Uterus (tissue), 4 donors: ENCODE results near the gene EFS. TPM values are rescaled to one million over a fixed set of nuclear protein-coding genes. Genes with fewer than 3 reads are reported as not detected.

Experiments
- DNase-seq, 2 donors: peaks; one replicate each; pipeline ENCODE4 v3.0.0-alpha.2; 2019 to 2020
- H3K27ac ChIP-seq, 2 donors: fragments of 200-600 bp; sonication (generic); 1 replicate in 1 of 2; 2 replicates in 1 of 2; pipeline ENCODE4 v1.5.1; 2016 to 2018
- H3K27me3 ChIP-seq, 2 donors: fragments of 200-600 bp; sonication (generic); one replicate each; pipeline ENCODE4 v1.5.1; 2018 to 2019; ENCODE audit warnings: control low read depth in 1 of 2
- H3K36me3 ChIP-seq, 2 donors: fragments of 200-600 bp; sonication (generic); one replicate each; pipeline ENCODE4 v1.5.1; 2019; ENCODE audit warnings: control low read depth in 1 of 2
- H3K4me1 ChIP-seq, 2 donors: fragments of 200-600 bp; sonication (generic); one replicate each; pipeline ENCODE4 v1.5.1; 2018 to 2019; ENCODE audit warnings: control low read depth in 1 of 2
- H3K4me3 ChIP-seq, 2 donors: fragments of 200-600 bp; sonication (generic); 1 replicate in 1 of 2; 2 replicates in 1 of 2; pipeline ENCODE4 v1.5.1; 2018 to 2019; ENCODE audit warnings: mild to moderate bottlenecking in 1 of 2
- H3K9me3 ChIP-seq, 2 donors: fragments of 200-600 bp; sonication (generic); one replicate each; pipeline ENCODE4 v1.5.1; 2019; ENCODE audit warnings: control low read depth in 1 of 2
- CTCF ChIP-seq, 4 experiments: fragments of 200-600 bp in 2 of 4; fragments of 450-650 bp in 2 of 4; sonication (generic) in 2 of 4; IDR thresholded peaks; one replicate each; pipeline ENCODE4 v1.5.1; 2016 to 2019; ENCODE audit warnings: antibody characterized with exemption in 4 of 4, mild to moderate bottlenecking in 2 of 4, moderate library complexity in 1 of 4
- POLR2A ChIP-seq, 2 donors: fragments of 450-650 bp; IDR thresholded peaks; one replicate each; pipeline ENCODE4 v1.6.1; 2016; ENCODE audit warnings: antibody characterized with exemption in 2 of 2, mild to moderate bottlenecking in 1 of 2, moderate library complexity in 1 of 2
- intact Hi-C: fragments of 100-400 bp; cut with DNase I; formaldehyde crosslinking; loops from one replicate; pipeline ENCODE4 v1.15.1; 2023; ENCODE audit warnings: low total_unique reads
- total RNA-seq, 4 donors: library from RNA; depleted of rRNA in 3 of 4; stranded (reverse); fragments of >200 nt in 3 of 4; gene quantifications; one replicate each; pipeline versions ENCODE4 v1.1.0 to v1.2.4, GENCODE V29; 2014 to 2023
- donor health status: DM: yes; HTN: yes; CAD: no.

The EFS gene
- total RNA-seq, 4 donors from 2014 or later = 4.1 to 42.4 (median 21.7) TPM

- Histone ChIP-seq H3K27ac (no peak overlapping the region), H3K27me3 (no peaks in the 10 kb centered on the region), H3K36me3 (no peaks in the 10 kb centered on the region), H3K4me1 (no peaks in the 10 kb centered on the region), H3K9me3 (no peaks in the 10 kb centered on the region), H3K4me3 (no peak overlapping the region)
- intact Hi-C loops = no loop called here
- DNase-seq = no peak
- TF ChIP-seq CTCF (IDR thresholded peaks at IDR 0.05) (no peak), POLR2A (IDR thresholded peaks at IDR 0.05) (no peak)
These were observed 15.7 kb downstream of the EFS start for GRCh38 chr14:23349156-23349845.

DNA sequence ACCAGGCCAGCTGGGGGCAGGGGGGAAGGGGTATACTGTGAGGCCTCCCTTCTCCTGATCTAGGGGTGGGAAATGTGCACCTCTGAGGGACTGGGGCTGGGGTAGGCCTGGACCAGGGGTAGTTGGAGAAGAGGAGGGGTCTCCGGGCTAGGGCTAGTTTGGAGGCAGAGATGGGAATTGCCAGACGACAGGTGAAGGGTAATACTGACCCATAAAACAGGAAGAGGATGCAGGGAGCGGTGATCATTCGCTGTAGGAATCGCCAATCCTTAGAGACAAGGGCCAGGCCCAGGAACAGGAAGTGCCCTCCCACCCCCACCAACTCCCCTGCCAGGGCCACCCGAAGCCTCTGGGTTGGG lies 16.7 kb downstream of the EFS start:
- intact Hi-C loops = no loop called here
- no peaks in the 10 kb centered on the region for H3K9me3 ChIP-seq
- TF ChIP-seq CTCF (IDR thresholded peaks at IDR 0.05) = no peak
- no peak for TF ChIP-seq POLR2A (IDR thresholded peaks at IDR 0.05)
- H3K4me3 ChIP-seq = no peak overlapping the region
- H3K27me3 ChIP-seq = no peaks in the 10 kb centered on the region
- DNase-seq = no peak
- H3K27ac ChIP-seq = no peak overlapping the region
- no peaks in the 10 kb centered on the region for H3K4me1 ChIP-seq
- no peaks in the 10 kb centered on the region for H3K36me3 ChIP-seq

DNA sequence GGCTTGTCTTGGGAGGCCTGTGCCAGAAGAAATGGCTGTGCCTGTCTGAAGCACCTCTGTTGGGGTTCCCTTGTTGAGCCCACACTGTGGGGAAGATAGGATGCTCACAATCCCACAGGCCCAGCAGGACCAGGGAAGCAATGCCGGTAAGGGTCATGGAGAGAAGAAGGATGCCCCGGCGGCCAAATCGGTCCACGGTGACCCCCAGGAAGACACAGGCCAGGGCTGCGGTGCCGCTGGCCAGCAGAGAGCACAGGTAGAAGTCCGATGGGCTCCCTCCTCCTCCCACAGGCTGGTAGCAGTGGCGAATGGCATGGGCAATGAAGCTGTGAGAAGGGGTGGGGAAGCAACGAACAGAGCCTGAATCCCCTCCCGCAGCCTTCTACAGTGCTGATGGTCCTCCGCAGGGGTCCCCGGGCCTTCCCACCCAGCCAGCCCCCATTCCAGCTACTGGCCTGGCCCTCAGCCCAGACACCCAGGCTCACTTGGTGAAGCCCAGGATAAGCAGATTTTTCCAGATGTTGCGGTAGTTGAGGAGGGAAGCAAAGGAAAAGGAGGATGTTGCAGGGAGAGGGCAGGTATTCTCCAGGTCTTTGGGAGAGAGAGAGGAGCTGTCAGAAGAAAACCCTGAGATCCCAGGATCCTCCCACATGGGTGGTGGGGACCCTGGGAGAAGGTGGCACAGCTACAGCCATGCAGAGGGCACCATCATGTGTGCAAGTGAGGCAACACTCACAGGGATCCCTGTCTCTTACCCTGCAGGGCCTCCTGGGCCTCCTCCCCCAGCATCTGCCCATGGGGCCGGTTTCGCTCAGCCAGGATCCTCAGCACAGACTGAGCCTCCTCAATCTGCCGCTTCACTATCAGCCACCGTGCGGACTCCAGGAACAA lies 17.3 kb downstream of the EFS start:
- intact Hi-C loops = no loop called here
- Histone ChIP-seq H3K4me3 (no peak overlapping the region), H3K4me1 (no peaks in the 10 kb centered on the region), H3K9me3 (no peaks in the 10 kb centered on the region), H3K27ac (no peak overlapping the region), H3K27me3 (no peaks in the 10 kb centered on the region), H3K36me3 (no peaks in the 10 kb centered on the region)
- TF ChIP-seq POLR2A (IDR thresholded peaks at IDR 0.05) (no peak), CTCF (IDR thresholded peaks at IDR 0.05) (no peak)
- DNase-seq = no peak

- Histone ChIP-seq H3K4me3 (no peak overlapping the region), H3K36me3 (no peaks in the 10 kb centered on the region), H3K27me3 (no peaks in the 10 kb centered on the region), H3K27ac (no peak overlapping the region), H3K4me1 (no peaks in the 10 kb centered on the region), H3K9me3 (no peaks in the 10 kb centered on the region)
- intact Hi-C loops = no loop called here
- TF ChIP-seq CTCF (IDR thresholded peaks at IDR 0.05) (no peak), POLR2A (IDR thresholded peaks at IDR 0.05) (no peak)
- DNase-seq = no peak
These were observed 18.1 kb downstream of the EFS start for GRCh38 chr14:23346693-23347405.
